Right hindlimb (tissue), 1 donor: ENCODE measurements around the gene ARHGAP10.

Source experiments
- DNase-seq: peaks from one replicate; pipeline ENCODE4 v3.0.0-alpha.2; 2018

Gene ARHGAP10

GRCh38 chr4:147958489-147959065, 226.7 kb downstream of the ARHGAP10 start:
- DNase-seq: no peak

DNA sequence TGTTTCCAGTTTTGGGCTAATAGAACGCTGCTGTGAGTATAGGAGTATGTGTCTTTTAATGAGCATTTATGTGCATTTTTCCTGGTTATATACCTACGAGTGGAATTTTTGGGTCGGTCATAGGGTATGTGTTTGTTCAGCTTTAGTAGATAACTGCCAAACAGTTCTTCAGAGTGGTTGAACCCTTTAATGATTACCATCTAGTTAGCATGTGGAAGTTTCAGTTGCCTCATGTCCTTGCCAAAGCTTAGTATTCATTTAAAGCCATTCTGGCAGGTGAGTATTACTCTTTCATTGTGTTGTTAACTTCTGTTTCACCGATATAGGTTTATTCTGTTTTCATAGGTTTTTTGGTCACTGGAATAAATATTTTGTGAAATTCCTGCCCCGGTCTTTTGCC, 229.1 kb downstream of the ARHGAP10 start:
- DNase-seq: no peak

GRCh38 chr4:147963839-147964238, 232.0 kb downstream of the ARHGAP10 start:
- no peak for DNase-seq

- DNase-seq: no peak
Measured at GRCh38 chr4:147964266-147964880, 232.5 kb downstream of the ARHGAP10 start.

GRCh38 chr4:147965056-147965455, 233.2 kb downstream of the ARHGAP10 start:
- DNase-seq: no peak

GRCh38 chr4:147965873-147966272, 234.0 kb downstream of the ARHGAP10 start:
- DNase-seq: no peak

GRCh38 chr4:147968641-147969040, 236.8 kb downstream of the ARHGAP10 start:
- no peak for DNase-seq

DNA sequence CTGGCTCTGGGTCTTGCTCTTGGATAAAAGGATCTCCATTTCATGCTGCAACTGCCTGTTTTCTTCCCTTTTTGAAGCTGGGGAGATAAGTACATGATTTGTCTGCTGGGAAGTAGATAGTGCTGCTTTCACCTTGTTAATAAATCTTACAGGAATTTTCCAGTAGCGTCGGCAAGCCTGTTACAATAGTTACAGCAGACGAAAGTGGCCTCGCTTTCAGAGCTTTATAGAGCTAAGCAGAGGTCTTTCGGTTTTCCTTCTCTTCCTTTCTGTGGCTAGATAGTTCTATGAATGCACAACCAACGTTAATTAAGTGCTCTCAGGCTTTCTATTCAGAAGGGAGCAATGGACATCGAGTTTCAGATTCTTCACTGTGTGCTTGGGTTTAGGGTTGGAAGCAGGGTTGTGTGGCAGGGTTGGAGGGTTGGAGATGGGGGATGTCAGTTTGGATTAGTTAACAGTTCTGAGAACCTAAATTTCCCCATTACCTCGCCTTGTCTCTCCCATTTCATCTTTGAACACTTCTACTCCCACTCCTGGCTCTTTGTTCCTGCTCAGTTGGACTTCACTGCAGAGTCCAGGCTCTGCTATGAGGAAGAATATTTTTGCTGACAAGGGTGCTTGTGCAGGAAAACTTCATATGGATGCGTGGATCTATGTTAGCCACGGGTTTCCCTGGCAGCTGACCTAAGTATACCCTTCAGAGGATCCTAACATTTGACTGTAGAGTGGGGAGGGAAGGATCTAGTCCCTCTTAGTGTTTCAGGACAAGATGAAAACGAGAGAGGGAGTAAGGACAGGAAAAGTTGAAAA, 237.9 kb downstream of the ARHGAP10 start:
- no peak for DNase-seq

- no peak for DNase-seq
Measured at GRCh38 chr4:147971116-147971515, 239.2 kb downstream of the ARHGAP10 start.

- no peak for DNase-seq
Measured at GRCh38 chr4:147975325-147975724, 243.4 kb downstream of the ARHGAP10 start.

DNA sequence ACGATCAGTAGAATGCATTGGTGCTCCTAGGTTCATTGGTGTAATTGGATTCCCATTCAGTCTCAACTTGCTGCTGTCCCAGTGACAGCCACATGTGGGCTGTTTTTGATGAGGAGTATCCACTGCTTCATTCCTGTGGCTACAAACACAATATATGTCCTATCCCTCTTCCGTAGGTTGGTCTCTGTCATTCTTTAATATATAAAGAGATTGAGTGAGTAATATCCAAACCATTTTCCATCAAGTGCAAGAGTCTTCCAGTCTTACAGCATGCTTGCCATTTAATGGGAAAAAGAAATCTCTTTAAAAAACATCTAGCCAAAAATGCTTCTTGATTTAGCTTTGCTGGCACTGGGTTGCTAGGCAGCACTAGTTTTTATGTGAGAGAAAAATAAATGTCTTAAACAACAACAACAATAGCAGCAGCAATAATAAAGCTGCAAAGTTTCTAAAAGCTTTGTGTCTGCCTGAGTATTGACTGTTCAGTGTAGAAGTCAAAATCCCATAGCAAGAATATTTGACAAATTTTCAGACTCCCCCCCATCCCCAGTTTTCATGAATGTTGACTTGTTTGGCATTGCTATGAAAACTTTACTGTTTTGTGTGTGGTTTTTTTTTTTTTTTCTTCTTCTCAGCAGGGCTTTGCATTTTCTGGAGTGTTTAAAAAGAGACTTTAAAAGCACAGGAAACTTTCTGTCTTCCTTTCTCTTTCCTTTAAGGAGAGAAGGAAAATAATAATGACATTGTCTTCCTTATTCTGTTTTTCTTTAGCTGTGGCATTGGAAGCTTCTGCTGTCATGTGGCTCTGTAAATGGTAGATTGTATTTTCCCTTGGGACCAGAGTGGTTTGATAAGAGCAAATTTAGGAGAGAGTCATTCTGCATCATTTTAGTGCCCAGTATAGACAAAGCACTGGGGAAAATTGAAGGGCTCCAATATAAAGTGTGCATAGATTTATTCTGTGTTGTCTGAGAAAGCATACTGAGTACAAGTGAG, 244.3 kb downstream of the ARHGAP10 start:
- DNase-seq: no peak

DNA sequence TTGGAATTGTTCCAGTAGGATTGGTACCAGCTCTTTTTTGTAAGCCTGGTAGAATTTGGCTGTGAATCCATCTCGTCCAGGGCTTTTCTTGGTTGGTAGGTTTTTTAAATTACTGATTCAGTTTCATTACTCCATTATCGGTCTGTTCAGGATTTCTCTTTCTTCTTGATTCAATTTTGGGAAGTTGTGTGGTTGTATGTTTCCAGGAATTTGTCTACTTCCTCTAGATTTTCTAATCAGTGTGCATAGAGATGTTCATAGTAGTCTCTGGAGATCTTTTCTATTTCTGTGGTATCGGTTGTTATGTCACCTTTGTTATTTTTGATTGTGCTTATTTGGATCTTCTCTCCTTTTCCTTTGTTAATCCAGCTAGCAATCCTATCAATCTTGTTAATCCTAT, 248.7 kb downstream of the ARHGAP10 start:
- DNase-seq: no peak

- DNase-seq: no peak
Measured at GRCh38 chr4:147981305-147981704, 249.4 kb downstream of the ARHGAP10 start.

- DNase-seq: no peak
Measured at GRCh38 chr4:147984065-147984777, 252.3 kb downstream of the ARHGAP10 start.

DNA sequence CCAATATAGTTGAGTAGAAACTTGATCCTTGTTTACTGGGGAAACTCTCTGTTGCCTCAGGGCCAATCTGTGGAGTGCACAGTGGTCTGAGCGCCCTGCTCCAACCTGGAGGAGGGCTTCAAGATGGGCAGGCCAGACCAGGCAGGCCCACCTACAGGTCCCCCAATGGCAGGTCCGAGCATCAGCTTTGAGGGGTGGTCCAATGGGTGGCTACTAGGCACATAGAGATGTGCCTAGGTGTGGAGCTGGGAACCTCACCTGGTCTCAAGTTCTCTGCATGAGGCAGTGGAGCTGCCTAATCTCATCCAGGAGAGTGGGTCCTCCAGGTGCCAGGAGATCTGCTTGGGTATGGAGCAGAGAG, 252.9 kb downstream of the ARHGAP10 start:
- no peak for DNase-seq

GRCh38 chr4:147985376-147985775, 253.5 kb downstream of the ARHGAP10 start:
- DNase-seq: no peak

GRCh38 chr4:147987252-147987651, 255.4 kb downstream of the ARHGAP10 start:
- DNase-seq: no peak

- no peak for DNase-seq
Measured at GRCh38 chr4:147991543-147992283, 259.8 kb downstream of the ARHGAP10 start.

GRCh38 chr4:147994076-147994475, 262.2 kb downstream of the ARHGAP10 start:
- no peak for DNase-seq

GRCh38 chr4:147994491-147995385, 262.9 kb downstream of the ARHGAP10 start:
- no peak for DNase-seq
